Skeletal muscle satellite cell (primary cell): ENCODE measurements around the gene TMED4.

ENCODE experiments used
- H3K27me3 ChIP-seq: 2 replicates; pipeline ENCODE4 v1.7.0; 2013; ENCODE audit warnings: low read length; ENCODE audit not compliant: control insufficient read depth, insufficient read depth
- H3K36me3 ChIP-seq: 2 replicates; pipeline ENCODE4 v1.7.0; 2013; ENCODE audit warnings: mild to moderate bottlenecking, control low read depth, low read length; ENCODE audit not compliant: insufficient read depth
- H3K4me1 ChIP-seq: 2 replicates; pipeline ENCODE4 v1.7.0; 2013; ENCODE audit warnings: low read length; ENCODE audit not compliant: control insufficient read depth, insufficient read depth
- H3K4me2 ChIP-seq: 2 replicates; pipeline ENCODE4 v1.7.0; 2013; ENCODE audit warnings: mild to moderate bottlenecking, low read length
- H3K4me3 ChIP-seq: 2 replicates; pipeline ENCODE4 v1.7.0; 2013; ENCODE audit warnings: low read length
- H3K9ac ChIP-seq: 2 replicates; pipeline ENCODE4 v1.7.0; 2013; ENCODE audit warnings: mild to moderate bottlenecking, low read depth, low read length, moderate library complexity
- H3K9me3 ChIP-seq: replicated peaks from 2 replicates; pipeline ENCODE4 v1.7.0; 2013; ENCODE audit warnings: mild to moderate bottlenecking, control low read depth, low read length

TMED4 gene

GRCh38 chr7:44580945-44581878 is 819 bp downstream of the TMED4 start:
- no peaks in the 10 kb centered on the region for H3K9me3 ChIP-seq
- H3K9ac ChIP-seq = peak overlapping the region; percentile 89
- H3K36me3 ChIP-seq = peaks cover 24% of the 10 kb centered on the region
- no peaks in the 10 kb centered on the region for H3K27me3 ChIP-seq
- peak overlapping the region; percentile 95 for H3K4me2 ChIP-seq
- peak overlapping the region; percentile 88 for H3K4me3 ChIP-seq
- H3K4me1 ChIP-seq = peaks cover 11% of the 10 kb centered on the region

DNA sequence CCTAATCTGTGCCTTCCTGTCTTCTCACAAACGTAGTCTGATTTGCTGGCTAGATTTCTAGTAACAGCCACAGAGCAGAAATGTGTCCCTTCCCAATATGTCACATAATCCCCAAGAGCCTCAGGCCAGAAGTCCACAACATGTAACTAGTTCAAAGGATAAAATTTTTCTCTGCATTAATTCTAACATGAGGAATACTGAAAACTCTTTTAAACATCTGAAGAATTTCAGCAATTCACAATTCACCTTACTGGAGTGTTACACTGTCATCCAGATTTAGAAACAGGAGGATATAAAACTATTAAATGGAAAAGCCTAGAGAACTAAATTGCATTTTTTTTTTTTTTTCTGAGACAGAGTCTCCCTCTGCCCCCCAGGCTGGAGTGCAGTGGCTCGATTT is 5.8 kb downstream of the TMED4 start:
- Histone ChIP-seq H3K27me3 (no peaks in the 10 kb centered on the region), H3K4me1 (peaks cover 21% of the 10 kb centered on the region), H3K9ac (no peak overlapping the region), H3K36me3 (peaks cover 49% of the 10 kb centered on the region), H3K9me3 (no peaks in the 10 kb centered on the region), H3K4me2 (no peak overlapping the region), H3K4me3 (no peak overlapping the region)

DNA sequence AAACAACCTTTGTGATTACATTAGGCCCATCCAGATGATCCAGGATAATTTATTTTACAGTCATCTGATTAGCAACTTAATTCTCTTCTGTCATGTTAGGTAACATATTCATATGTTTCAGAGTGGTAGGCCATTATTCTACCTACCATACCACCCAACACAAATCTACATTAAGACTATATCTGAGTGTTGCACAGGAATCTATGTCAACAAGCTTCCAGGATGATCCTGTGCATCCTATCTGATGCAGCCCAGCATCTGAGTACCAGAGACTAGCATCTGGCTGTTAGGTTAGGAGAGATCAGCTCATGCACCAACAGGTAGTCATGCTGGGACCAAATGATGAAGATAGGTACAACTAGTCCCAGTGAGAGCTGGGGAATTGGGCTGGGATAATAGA is 7.0 kb downstream of the TMED4 start:
- H3K36me3 ChIP-seq = peaks cover 57% of the 10 kb centered on the region

GRCh38 chr7:44574287-44574872 is 7.7 kb downstream of the TMED4 start:
- Histone ChIP-seq H3K9me3 (no peaks in the 10 kb centered on the region), H3K4me1 (peaks cover 16% of the 10 kb centered on the region), H3K27me3 (no peaks in the 10 kb centered on the region), H3K4me2 (peak overlapping the region; percentile 93), H3K9ac (peak overlapping the region; percentile 95), H3K4me3 (peak overlapping the region; percentile 90), H3K36me3 (peaks cover 57% of the 10 kb centered on the region)

More for the DNA sequence above, 7.0 kb downstream of the TMED4 start:
- Histone ChIP-seq H3K4me1 (peaks cover 16% of the 10 kb centered on the region), H3K9me3 (no peaks in the 10 kb centered on the region), H3K4me3 (peak overlapping the region; percentile 90), H3K4me2 (peak overlapping the region; percentile 93), H3K27me3 (no peaks in the 10 kb centered on the region), H3K9ac (peak overlapping the region; percentile 95)

DNA sequence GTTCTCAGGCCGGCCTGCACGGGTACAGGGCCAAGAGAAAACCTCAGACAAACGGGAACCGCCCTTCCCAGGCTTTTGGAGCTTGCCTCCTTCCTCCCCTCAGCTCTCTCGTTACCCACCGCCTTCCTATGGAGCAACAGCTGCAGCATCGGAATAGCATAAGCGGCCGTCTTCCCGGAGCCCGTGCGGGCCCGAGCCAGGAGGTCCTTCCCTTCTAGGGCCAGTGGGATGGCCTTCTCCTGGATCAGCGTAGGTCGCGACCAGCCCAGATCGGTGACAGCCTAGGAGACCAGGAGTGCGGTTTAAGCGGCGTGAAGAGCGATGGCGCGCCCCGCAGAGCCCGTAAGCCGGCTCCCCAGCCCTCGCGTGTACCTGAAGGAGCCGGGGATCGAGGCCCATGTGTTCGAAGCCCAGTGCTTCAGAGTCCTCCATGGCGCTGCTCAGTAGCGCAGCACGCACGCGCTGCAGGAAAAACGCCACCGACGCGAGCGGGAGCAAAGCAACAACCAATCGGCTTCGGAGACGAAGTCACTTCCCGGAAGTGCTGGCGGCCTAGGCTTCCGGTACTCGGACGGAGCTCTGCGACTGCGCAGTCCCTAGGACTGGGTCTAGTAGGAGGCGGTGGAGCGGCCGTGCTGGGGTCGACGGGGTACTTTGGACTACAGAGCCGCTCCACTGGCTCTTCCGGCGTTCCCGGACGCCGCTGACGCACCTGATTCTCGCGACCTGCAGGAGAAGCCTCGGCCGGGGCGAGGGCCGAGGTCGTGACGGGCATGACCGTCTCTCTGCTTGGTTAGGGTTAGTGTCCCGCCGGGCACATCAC is 8.4 kb downstream of the TMED4 start, which contains the start of gene DDX56:
Gene DDX56 (minus strand): TSS at position 445 of the 823 bp plus-strand sequence. CDS start 13 bp downstream, at position 432.
- Histone ChIP-seq H3K4me3 (peak within 1 kb of the TSS; percentile 90), H3K27me3 (no peaks in the 10 kb centered on the region), H3K4me1 (peaks cover 16% of the 10 kb centered on the region), H3K36me3 (peaks cover 58% of the 10 kb centered on the region), H3K9ac (peak within 1 kb of the TSS; percentile 95), H3K9me3 (no peaks in the 10 kb centered on the region), H3K4me2 (peak within 1 kb of the TSS; percentile 93)

GRCh38 chr7:44572771-44573170 is 9.3 kb downstream of the TMED4 start:
- no peaks in the 10 kb centered on the region for H3K9me3 ChIP-seq
- no peaks in the 10 kb centered on the region for H3K27me3 ChIP-seq
- H3K4me3 ChIP-seq = peak overlapping the region; percentile 90
- peak overlapping the region; percentile 93 for H3K4me2 ChIP-seq
- peak overlapping the region; percentile 95 for H3K9ac ChIP-seq
- peaks cover 16% of the 10 kb centered on the region for H3K4me1 ChIP-seq
- H3K36me3 ChIP-seq = peaks cover 59% of the 10 kb centered on the region

- H3K9ac ChIP-seq = no peak overlapping the region
- H3K4me3 ChIP-seq = no peak overlapping the region
- no peaks in the 10 kb centered on the region for H3K9me3 ChIP-seq
- H3K36me3 ChIP-seq = peaks cover 77% of the 10 kb centered on the region
- H3K27me3 ChIP-seq = no peaks in the 10 kb centered on the region
- H3K4me1 ChIP-seq = peaks cover 15% of the 10 kb centered on the region
- no peak overlapping the region for H3K4me2 ChIP-seq
These were observed 12.1 kb downstream of the TMED4 start for GRCh38 chr7:44569959-44570358.

- no peak overlapping the region for H3K4me3 ChIP-seq
- no peaks in the 10 kb centered on the region for H3K9me3 ChIP-seq
- H3K36me3 ChIP-seq = peaks cover 85% of the 10 kb centered on the region
- H3K9ac ChIP-seq = no peak overlapping the region
- H3K27me3 ChIP-seq = no peaks in the 10 kb centered on the region
- no peak overlapping the region for H3K4me2 ChIP-seq
- H3K4me1 ChIP-seq = peaks cover 8% of the 10 kb centered on the region
These were observed 13.1 kb downstream of the TMED4 start for GRCh38 chr7:44568771-44569560.

- Histone ChIP-seq H3K9me3 (no peaks in the 10 kb centered on the region), H3K4me3 (no peak overlapping the region)
These were observed 14.1 kb downstream of the TMED4 start for GRCh38 chr7:44567884-44568283.

DNA sequence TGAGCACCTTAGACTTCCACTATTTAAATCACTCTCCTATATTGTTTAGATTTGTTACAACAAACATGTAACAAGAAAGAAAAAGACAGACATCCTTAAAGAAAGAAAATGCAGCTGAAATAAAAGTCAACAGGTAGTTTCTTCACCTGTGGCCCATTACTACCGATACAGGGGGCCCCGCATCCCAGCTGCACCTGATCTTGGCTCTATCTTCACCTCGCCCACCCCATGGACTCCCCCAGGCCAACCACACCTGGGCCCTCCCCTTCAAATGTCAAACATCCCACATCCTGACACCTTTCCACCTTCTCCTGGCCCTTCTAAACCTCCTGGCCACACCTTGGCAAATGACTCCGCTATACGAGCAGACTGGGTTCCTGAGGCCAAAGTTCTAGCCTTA is 15.4 kb downstream of the TMED4 start:
- H3K27me3 ChIP-seq = no peaks in the 10 kb centered on the region
- peaks cover 10% of the 10 kb centered on the region for H3K4me1 ChIP-seq
- no peak overlapping the region for H3K4me2 ChIP-seq
- H3K9me3 ChIP-seq = no peaks in the 10 kb centered on the region
- H3K4me3 ChIP-seq = no peak overlapping the region
- H3K36me3 ChIP-seq = peaks cover 71% of the 10 kb centered on the region
- H3K9ac ChIP-seq = no peak overlapping the region

More at GRCh38 chr7:44567884-44568283, 14.1 kb downstream of the TMED4 start:
- Histone ChIP-seq H3K27me3 (no peaks in the 10 kb centered on the region), H3K4me2 (no peak overlapping the region), H3K9ac (no peak overlapping the region), H3K36me3 (peaks cover 83% of the 10 kb centered on the region), H3K4me1 (peaks cover 7% of the 10 kb centered on the region)
